ENCODE data around the gene GLI3. TPM values are rescaled to one million over a fixed set of nuclear protein-coding genes. Genes with fewer than 3 reads are reported as not detected.

The GLI3 gene
- total RNA-seq, 2 experiments from 2014 or later = 0.28 to 0.36 TPM

GRCh38 chr7:42203336-42203735 lies 33.7 kb downstream of the GLI3 start:
- H3K27me3 ChIP-seq (ENCODE audit: control insufficient read depth in 1 of 2, insufficient read depth in 2 of 2, low read length in 2 of 2) = no peaks in the 10 kb centered on the region
- H3K4me3 ChIP-seq (ENCODE audit: low read length) = no peak overlapping the region
- Mint-ChIP-seq H3K9me3 (no peaks in the 10 kb centered on the region), H3K27ac (no peak overlapping the region), H3K4me1 (ENCODE audit: low read depth) (no peaks in the 10 kb centered on the region), H3K4me3 (no peak overlapping the region), H3K27me3 (no peaks in the 10 kb centered on the region), H3K36me3 (ENCODE audit: low read depth) (no peaks in the 10 kb centered on the region)
- no peaks in the 10 kb centered on the region for H3K36me3 ChIP-seq (ENCODE audit: insufficient read depth, low read length)
- intact Hi-C loops (cut with DNase I, micrococcal nuclease) = no loop called here
- no peak for DNase-seq
- TF ChIP-seq CTCF (IDR thresholded peaks at IDR 0.05) = no peak
- POLR2A ChIA-PET = no interaction called here
- H3K9me3 ChIP-seq (ENCODE audit: control insufficient read depth in 1 of 2, insufficient read depth in 1 of 2, low read length in 2 of 2) = no peaks in the 10 kb centered on the region
- no peaks in the 10 kb centered on the region for H3K4me1 ChIP-seq (ENCODE audit: insufficient read depth, low read length)
- ATAC-seq (ENCODE audit: poor library complexity) = no peak
- CTCF ChIA-PET = no interaction called here
- H3K27ac ChIP-seq (ENCODE audit: low read depth in 1 of 2, low read length in 2 of 2) = no peak overlapping the region

GRCh38 chr7:42202601-42203000 lies 34.4 kb downstream of the GLI3 start:
- no peak for ATAC-seq (ENCODE audit: poor library complexity)
- Mint-ChIP-seq H3K9me3 (no peaks in the 10 kb centered on the region), H3K27me3 (no peaks in the 10 kb centered on the region), H3K36me3 (ENCODE audit: low read depth) (no peaks in the 10 kb centered on the region), H3K4me3 (no peak overlapping the region), H3K4me1 (ENCODE audit: low read depth) (no peaks in the 10 kb centered on the region), H3K27ac (no peak overlapping the region)
- POLR2A ChIA-PET = no interaction called here
- no peaks in the 10 kb centered on the region for H3K4me1 ChIP-seq (ENCODE audit: insufficient read depth, low read length)
- TF ChIP-seq CTCF (IDR thresholded peaks at IDR 0.05) = no peak
- H3K36me3 ChIP-seq (ENCODE audit: insufficient read depth, low read length) = no peaks in the 10 kb centered on the region
- intact Hi-C loops (cut with DNase I, micrococcal nuclease) = no loop called here
- no peak overlapping the region for H3K27ac ChIP-seq (ENCODE audit: low read depth in 1 of 2, low read length in 2 of 2)
- no peaks in the 10 kb centered on the region for H3K27me3 ChIP-seq (ENCODE audit: control insufficient read depth in 1 of 2, insufficient read depth in 2 of 2, low read length in 2 of 2)
- DNase-seq = no peak
- CTCF ChIA-PET = no interaction called here
- H3K4me3 ChIP-seq (ENCODE audit: low read length) = no peak overlapping the region
- H3K9me3 ChIP-seq (ENCODE audit: control insufficient read depth in 1 of 2, insufficient read depth in 1 of 2, low read length in 2 of 2) = no peaks in the 10 kb centered on the region

- no peak for ATAC-seq (ENCODE audit: poor library complexity)
- Mint-ChIP-seq H3K4me1 (ENCODE audit: low read depth) (peaks cover under 1% of the 10 kb centered on the region), H3K9me3 (no peaks in the 10 kb centered on the region), H3K36me3 (ENCODE audit: low read depth) (no peaks in the 10 kb centered on the region), H3K4me3 (no peak overlapping the region), H3K27ac (no peak overlapping the region), H3K27me3 (no peaks in the 10 kb centered on the region)
- DNase-seq = no peak
- Histone ChIP-seq H3K27ac (ENCODE audit: low read depth in 1 of 2, low read length in 2 of 2) (no peak overlapping the region), H3K4me1 (ENCODE audit: insufficient read depth, low read length) (no peaks in the 10 kb centered on the region), H3K27me3 (ENCODE audit: control insufficient read depth in 1 of 2, insufficient read depth in 2 of 2, low read length in 2 of 2) (no peaks in the 10 kb centered on the region), H3K9me3 (ENCODE audit: control insufficient read depth in 1 of 2, insufficient read depth in 1 of 2, low read length in 2 of 2) (no peaks in the 10 kb centered on the region), H3K4me3 (ENCODE audit: low read length) (no peak overlapping the region), H3K36me3 (ENCODE audit: insufficient read depth, low read length) (no peaks in the 10 kb centered on the region)
- POLR2A ChIA-PET = no interaction called here
- CTCF ChIA-PET = no interaction called here
- intact Hi-C loops (cut with DNase I, micrococcal nuclease) = no loop called here
- TF ChIP-seq CTCF (IDR thresholded peaks at IDR 0.05) = no peak
Observed at GRCh38 chr7:42198974-42199668, 37.9 kb downstream of the GLI3 start.
